Thymus (tissue), 11 donors: ENCODE results near the gene ENTPD3. TPM values are rescaled to one million over a fixed set of nuclear protein-coding genes. Genes with fewer than 3 reads are reported as not detected.

ENCODE experiments used
- DNase-seq, 9 donors: peaks; one replicate each; pipeline ENCODE4 v3.0.0-alpha.2; 2013; ENCODE audit warnings: low spot score in 9 of 9, low read depth in 6 of 9, missing footprints in 1 of 9
- H3K27ac ChIP-seq, 2 donors: one replicate each; pipeline ENCODE4 v1.5.1; 2013; ENCODE audit warnings: control low read depth in 1 of 2, low read depth in 1 of 2, low read length in 1 of 2, mild to moderate bottlenecking in 1 of 2, moderate library complexity in 1 of 2
- H3K27me3 ChIP-seq, 2 donors: one replicate each; pipeline ENCODE4 v1.5.1; 2013; ENCODE audit warnings: low read length in 1 of 2; ENCODE audit not compliant: control insufficient read depth in 2 of 2, insufficient read depth in 1 of 2
- H3K36me3 ChIP-seq, 2 donors: one replicate each; pipeline ENCODE4 v1.5.1; 2013; ENCODE audit warnings: low read length in 1 of 2, mild to moderate bottlenecking in 1 of 2, moderate library complexity in 1 of 2; ENCODE audit not compliant: control insufficient read depth in 2 of 2, insufficient read depth in 2 of 2
- H3K4me1 ChIP-seq, 2 donors: one replicate each; pipeline ENCODE4 v1.5.1; 2013; ENCODE audit warnings: low read length in 2 of 2; ENCODE audit not compliant: control insufficient read depth in 2 of 2, insufficient read depth in 2 of 2
- H3K4me3 ChIP-seq, 2 donors: one replicate each; pipeline ENCODE4 v1.5.1; 2013; ENCODE audit warnings: low read length in 2 of 2, control low read depth in 1 of 2, mild to moderate bottlenecking in 1 of 2
- H3K9me3 ChIP-seq, 2 donors: one replicate each; pipeline ENCODE4 v1.5.1; 2013; ENCODE audit warnings: low read length in 1 of 2, mild to moderate bottlenecking in 1 of 2; ENCODE audit not compliant: control insufficient read depth in 2 of 2, insufficient read depth in 1 of 2
- WGBS: extraction: QIAGEN DNeasy Blood & Tissue Kit; methylation state at CpG from one replicate; pipeline ENCODE4 v1.1.7; 2013; 5-methylcytosine and 5-hydroxymethylcytosine counted together
- polyA plus RNA-seq: library from polyadenylated mRNA; stranded (reverse); fragments of 200-250 nt; gene quantifications from one replicate; pipeline ENCODE4 v1.2.3, GENCODE V29; 2013
- total RNA-seq: library from RNA; stranded (reverse); fragments of 120-200 nt; gene quantifications from one replicate; pipeline ENCODE4 v1.2.4, GENCODE V29; 2013
- donor health status: healthy.

Gene ENTPD3
- total and polyA plus RNA-seq, 2 donors: 1.0 to 1.2 TPM

DNA sequence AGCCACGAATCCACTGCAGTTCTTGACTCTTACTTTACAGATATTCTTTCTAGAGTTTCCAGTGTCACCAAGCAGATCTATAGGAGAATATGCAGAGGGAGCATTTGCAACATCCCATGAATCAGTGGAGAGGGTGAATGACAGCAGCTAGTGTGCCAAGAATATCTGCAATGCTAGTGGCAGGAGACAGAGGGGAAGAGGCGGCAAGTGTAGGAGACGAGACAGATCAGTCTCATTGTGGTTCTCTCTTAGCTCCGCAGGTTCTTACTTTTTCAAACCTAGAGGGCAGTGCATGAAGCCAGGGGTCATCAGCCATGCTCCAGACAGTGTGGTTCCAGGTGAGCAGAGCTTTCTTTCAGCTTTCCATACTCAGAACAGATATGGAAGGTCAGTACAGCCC lies 90.7 kb downstream of the ENTPD3 start:
- peaks cover 3 to 10% of the 10 kb centered on the region in 2 donors for H3K4me1 ChIP-seq
- no peak overlapping the region for H3K27ac ChIP-seq
- DNase-seq: no peak
- no peaks in the 10 kb centered on the region for H3K36me3 ChIP-seq
- no peaks in the 10 kb centered on the region for H3K9me3 ChIP-seq
- 74% methylated on average over 4 of the region's 4 CpGs for WGBS
- H3K4me3 ChIP-seq: peak overlapping the region; percentile 52 to 84
- no peaks in the 10 kb centered on the region for H3K27me3 ChIP-seq

Other genes with a start within 250 kb of the ENTPD3 start
- 27.0 TPM for gene EIF1B, start 77.5 kb upstream of the ENTPD3 start, total RNA-seq
- 101 TPM for gene EIF1B, start 77.5 kb upstream of the ENTPD3 start, polyA plus RNA-seq
- 850 TPM for gene RPL14, start 70.2 kb downstream of the ENTPD3 start, total RNA-seq
- gene RPL14, start 70.2 kb downstream of the ENTPD3 start, polyA plus RNA-seq: 2,475 TPM
- gene ZNF619, start 89.9 kb downstream of the ENTPD3 start, total RNA-seq: 2.8 TPM
- gene ZNF619, start 89.9 kb downstream of the ENTPD3 start, polyA plus RNA-seq: 1.3 TPM
- gene ZNF620, start 118.9 kb downstream of the ENTPD3 start, total RNA-seq: 3.5 TPM
- 2.6 TPM for gene ZNF620, start 118.9 kb downstream of the ENTPD3 start, polyA plus RNA-seq
- 6.4 TPM for gene ZNF621, start 137.8 kb downstream of the ENTPD3 start, total RNA-seq
- 23.2 TPM for gene ZNF621, start 137.8 kb downstream of the ENTPD3 start, polyA plus RNA-seq